Measurements from ENCODE around the gene CFAP299. TPM values are rescaled to one million over a fixed set of nuclear protein-coding genes. Genes with fewer than 3 reads are reported as not detected.

Gene CFAP299
- total and polyA plus RNA-seq, 9 of the 15 experiments (the other 6 are each of a cell fraction or from before 2014, with no cell fraction given): 0.09 to 3.0 (median 0.76) TPM

DNA sequence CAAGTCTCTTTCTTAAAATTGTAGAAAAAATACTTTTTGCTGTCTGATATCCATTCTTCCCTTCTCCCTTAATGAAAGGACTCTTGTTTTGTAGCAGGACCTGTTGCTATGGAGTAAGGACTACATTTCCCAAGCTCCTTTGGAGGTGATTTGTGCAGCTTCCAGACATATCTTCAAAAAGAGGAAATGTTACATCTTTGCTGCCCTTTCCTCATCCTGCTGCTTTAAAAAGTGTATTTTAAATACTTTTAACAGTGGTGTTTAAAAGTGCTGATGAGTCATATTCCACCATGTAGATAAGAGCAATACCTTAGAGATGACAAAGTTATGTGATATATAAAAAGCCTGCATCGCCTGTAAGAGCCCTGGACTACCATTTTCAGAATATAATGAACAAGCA lies 98.7 kb downstream of the CFAP299 start:
- CTCF ChIA-PET (ENCODE audit: low intra/inter-chr PET ratio): no interaction called here
- WGBS (ENCODE audit: insufficient coverage, low coverage, missing lambda C conversion rate): 10% methylated on average over 1 of the region's 1 CpG
- in situ Hi-C loops (cut with MboI): no loop called here
- no TSS peak for BruUV-seq (replicated peaks)
- ATAC-seq (0 out of 3 replicates have a peak, but pooled peaks have one; percentile 51), DNase-seq (ENCODE audit: extremely low read depth in 1 of 4, low spot score in 3 of 4) (no peak), FAIRE-seq (no peak)
- H3K9ac ChIP-seq (ENCODE audit: insufficient read depth in 1 of 2, low read depth in 2 of 2, low read length in 2 of 2): no peak overlapping the region
- H3K4me1 ChIP-seq (replicated peaks in 1 of 2; ENCODE audit: control insufficient read depth in 2 of 2, insufficient read depth in 2 of 2, low read length in 2 of 2): peaks cover 0 to 2% of the 10 kb centered on the region in 2 experiments; a peak in 1 of 5 replicates
- no peaks in the 10 kb centered on the region for H3K9me1 ChIP-seq (ENCODE audit: control insufficient read depth, insufficient read depth, low read length)
- H3K4me2 ChIP-seq (ENCODE audit: insufficient read depth, low read length): no peak overlapping the region
- no peak overlapping the region for H3K27ac ChIP-seq (ENCODE audit: extremely low read depth, low read depth, low read length)
- H3K9me3 ChIP-seq (replicated peaks; ENCODE audit: control insufficient read depth, insufficient read depth, low read depth, low read length): no peaks in the 10 kb centered on the region
- intact Hi-C loops (cut with micrococcal nuclease): no loop called here
- H4K20me1 ChIP-seq (replicated peaks; ENCODE audit: control insufficient read depth, insufficient read depth, low read length): no peaks in the 10 kb centered on the region
- POLR2A ChIA-PET: no interaction called here
- H2AFZ ChIP-seq (ENCODE audit: low read depth, low read length): no peak overlapping the region
- no peak overlapping the region for H3K4me3 ChIP-seq
- H3K36me3 ChIP-seq (ENCODE audit: control insufficient read depth, insufficient read depth, low read length): no peaks in the 10 kb centered on the region
- no peaks in the 10 kb centered on the region for H3K79me2 ChIP-seq (ENCODE audit: control insufficient read depth, insufficient read depth, low read length)
- no peaks in the 10 kb centered on the region for H3K27me3 ChIP-seq (ENCODE audit: control insufficient read depth in 2 of 2, insufficient read depth in 2 of 2, low read length in 2 of 2)
- TF ChIP-seq HDAC3 (IDR thresholded peaks at IDR 0.05; ENCODE audit: borderline replicate concordance, partially characterized antibody) (no peak), KHSRP (IDR thresholded peaks at IDR 0.05) (no peak), ETS2 (tag; IDR thresholded peaks at IDR 0.05; ENCODE audit: borderline replicate concordance, poor library complexity, severe bottlenecking) (no peak), HDAC6 (IDR thresholded peaks at IDR 0.05; ENCODE audit: low read depth, low read length) (no peak), BDP1 (IDR thresholded peaks at IDR 0.05; ENCODE audit: insufficient read depth, insufficient read length) (no peak), L3MBTL2 (IDR thresholded peaks at IDR 0.05) (no peak), LEF1 (IDR thresholded peaks at IDR 0.05) (no peak), STAG1 (CRISPR knock-in tag; IDR thresholded peaks at IDR 0.05; ENCODE audit: borderline replicate concordance) (no peak), CCAR2 (IDR thresholded peaks at IDR 0.05; ENCODE audit: low read depth, low read length) (no peak), ZNF436 (CRISPR knock-in tag; IDR thresholded peaks at IDR 0.05) (no peak), MAFK (IDR thresholded peaks at IDR 0.05; ENCODE audit: low read length) (peak; percentile 78), CHD4 (IDR thresholded peaks at IDR 0.05; ENCODE audit: insufficient read depth, insufficient replicate concordance, low read depth, low read length, poor library complexity, severe bottlenecking) (no peak), SMARCC2 (IDR thresholded peaks at IDR 0.05; ENCODE audit: low read depth) (no peak)
- TF ChIP-seq, protein P1, sequence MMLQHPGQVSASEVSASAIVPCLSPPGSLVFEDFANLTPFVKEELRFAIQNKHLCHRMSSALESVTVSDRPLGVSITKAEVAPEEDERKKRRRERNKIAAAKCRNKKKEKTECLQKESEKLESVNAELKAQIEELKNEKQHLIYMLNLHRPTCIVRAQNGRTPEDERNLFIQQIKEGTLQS (IDR thresholded peaks at IDR 0.05): peak; percentile 26; the same call in 1 of the 2 replicates
- TF ChIP-seq, protein P1 (CRISPR knock-in tag; conservative IDR thresholded peaks at IDR 0.05): no peak
- TF ChIP-seq, protein P2, sequence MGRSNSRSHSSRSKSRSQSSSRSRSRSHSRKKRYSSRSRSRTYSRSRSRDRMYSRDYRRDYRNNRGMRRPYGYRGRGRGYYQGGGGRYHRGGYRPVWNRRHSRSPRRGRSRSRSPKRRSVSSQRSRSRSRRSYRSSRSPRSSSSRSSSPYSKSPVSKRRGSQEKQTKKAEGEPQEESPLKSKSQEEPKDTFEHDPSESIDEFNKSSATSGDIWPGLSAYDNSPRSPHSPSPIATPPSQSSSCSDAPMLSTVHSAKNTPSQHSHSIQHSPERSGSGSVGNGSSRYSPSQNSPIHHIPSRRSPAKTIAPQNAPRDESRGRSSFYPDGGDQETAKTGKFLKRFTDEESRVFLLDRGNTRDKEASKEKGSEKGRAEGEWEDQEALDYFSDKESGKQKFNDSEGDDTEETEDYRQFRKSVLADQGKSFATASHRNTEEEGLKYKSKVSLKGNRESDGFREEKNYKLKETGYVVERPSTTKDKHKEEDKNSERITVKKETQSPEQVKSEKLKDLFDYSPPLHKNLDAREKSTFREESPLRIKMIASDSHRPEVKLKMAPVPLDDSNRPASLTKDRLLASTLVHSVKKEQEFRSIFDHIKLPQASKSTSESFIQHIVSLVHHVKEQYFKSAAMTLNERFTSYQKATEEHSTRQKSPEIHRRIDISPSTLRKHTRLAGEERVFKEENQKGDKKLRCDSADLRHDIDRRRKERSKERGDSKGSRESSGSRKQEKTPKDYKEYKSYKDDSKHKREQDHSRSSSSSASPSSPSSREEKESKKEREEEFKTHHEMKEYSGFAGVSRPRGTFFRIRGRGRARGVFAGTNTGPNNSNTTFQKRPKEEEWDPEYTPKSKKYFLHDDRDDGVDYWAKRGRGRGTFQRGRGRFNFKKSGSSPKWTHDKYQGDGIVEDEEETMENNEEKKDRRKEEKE (IDR thresholded peaks at IDR 0.05; ENCODE audit: borderline replicate concordance in 1 of 2, control insufficient read depth in 1 of 2, low read depth in 2 of 2, low read length in 1 of 2): no peak

Measured in K562 (cell line).